Cardiac muscle cell (in vitro differentiated cells and primary cell): ENCODE results near the gene COL5A1. TPM values are rescaled to one million over a fixed set of nuclear protein-coding genes. Genes with fewer than 3 reads are reported as not detected.

Experiments
- DNase-seq, 2 donors: peaks; one replicate each; pipeline versions ENCODE4 v3.0.0 to v3.0.0-alpha.2; 2010 to 2017; ENCODE audit warnings: low read depth in 1 of 2, low spot score in 1 of 2
- H3K27ac ChIP-seq: fragments of 200-600 bp; sonication (generic); 2 replicates; pipeline ENCODE4 v1.5.1; 2016
- H3K27me3 ChIP-seq: fragments of 200-600 bp; sonication (generic); 2 replicates; pipeline ENCODE4 v1.6.0; 2016; ENCODE audit warnings: control low read depth
- H3K36me3 ChIP-seq: fragments of 200-600 bp; sonication (generic); 2 replicates; pipeline ENCODE4 v1.5.1; 2016; ENCODE audit warnings: control low read depth
- H3K4me1 ChIP-seq: fragments of 200-600 bp; sonication (generic); 2 replicates; pipeline ENCODE4 v1.8.1; 2017; ENCODE audit warnings: low read depth, mild to moderate bottlenecking, mixed run types
- H3K4me3 ChIP-seq: fragments of 200-600 bp; sonication (generic); 2 replicates; pipeline ENCODE4 v1.5.1; 2016; ENCODE audit warnings: mild to moderate bottlenecking
- H3K9me3 ChIP-seq: fragments of 200-600 bp; sonication (generic); 2 replicates; pipeline ENCODE4 v1.5.1; 2017; ENCODE audit warnings: low read depth, mild to moderate bottlenecking, control low read depth
- polyA plus RNA-seq: library from polyadenylated mRNA; unstranded; fragments of >200 nt; fragmentation: Nextera tagmentation; extraction: Ambion mirVana; gene quantifications from 2 replicates; pipeline ENCODE4 v1.2.1, GENCODE V29; 2016
- total RNA-seq: library from RNA; depleted of rRNA; stranded (reverse); fragments of >200 nt; gene quantifications from 2 replicates; pipeline ENCODE4 v1.2.3, GENCODE V29; 2016
- TF ChIP-seq, protein P1 (sequence below): IDR thresholded peaks from 2 replicates; pipeline ENCODE4 v1.5.1; 2012; ENCODE audit warnings: low read depth, mild to moderate bottlenecking, low read length

Gene COL5A1
- total and polyA plus RNA-seq, 2 experiments from 2014 or later: 34.5 to 129 TPM

DNA sequence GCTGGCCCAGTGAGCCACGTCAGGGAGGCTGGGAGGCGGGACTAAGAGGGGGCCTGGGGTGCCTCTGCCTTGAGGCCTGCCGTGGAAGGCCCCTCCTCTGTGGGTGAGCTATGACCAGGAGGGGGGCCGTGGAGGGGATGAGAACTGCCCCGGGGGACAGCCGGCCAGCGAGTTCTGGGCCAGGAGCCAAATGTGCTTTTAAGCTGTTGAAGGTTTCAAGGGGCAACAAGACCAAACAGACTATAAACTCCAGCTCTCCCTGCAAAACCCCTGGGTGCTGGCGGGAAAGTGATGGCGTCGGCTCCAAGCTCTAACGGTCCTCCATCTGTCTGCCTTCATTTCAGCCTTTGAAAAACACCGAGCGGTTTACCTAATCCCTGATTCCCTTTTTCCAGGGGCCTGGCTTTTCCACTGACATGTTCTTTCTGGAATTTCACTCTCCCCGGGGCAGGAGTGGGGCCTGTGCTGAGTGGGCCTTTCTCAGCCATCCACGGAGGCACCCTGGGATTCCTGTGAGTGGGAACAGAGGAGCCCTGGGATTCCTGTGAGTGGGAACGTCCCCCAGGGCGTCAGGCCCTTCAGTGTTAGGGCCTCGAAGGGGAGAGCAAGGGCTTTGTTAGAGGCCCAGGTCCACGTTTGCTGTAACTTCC lies 65.6 kb downstream of the COL5A1 start:
- Histone ChIP-seq H3K27me3 (no peaks in the 10 kb centered on the region), H3K36me3 (no peaks in the 10 kb centered on the region), H3K27ac (peak overlapping the region; percentile 91), H3K4me1 (peaks cover 25% of the 10 kb centered on the region), H3K4me3 (no peak overlapping the region), H3K9me3 (no peaks in the 10 kb centered on the region)
- TF ChIP-seq, protein P1, sequence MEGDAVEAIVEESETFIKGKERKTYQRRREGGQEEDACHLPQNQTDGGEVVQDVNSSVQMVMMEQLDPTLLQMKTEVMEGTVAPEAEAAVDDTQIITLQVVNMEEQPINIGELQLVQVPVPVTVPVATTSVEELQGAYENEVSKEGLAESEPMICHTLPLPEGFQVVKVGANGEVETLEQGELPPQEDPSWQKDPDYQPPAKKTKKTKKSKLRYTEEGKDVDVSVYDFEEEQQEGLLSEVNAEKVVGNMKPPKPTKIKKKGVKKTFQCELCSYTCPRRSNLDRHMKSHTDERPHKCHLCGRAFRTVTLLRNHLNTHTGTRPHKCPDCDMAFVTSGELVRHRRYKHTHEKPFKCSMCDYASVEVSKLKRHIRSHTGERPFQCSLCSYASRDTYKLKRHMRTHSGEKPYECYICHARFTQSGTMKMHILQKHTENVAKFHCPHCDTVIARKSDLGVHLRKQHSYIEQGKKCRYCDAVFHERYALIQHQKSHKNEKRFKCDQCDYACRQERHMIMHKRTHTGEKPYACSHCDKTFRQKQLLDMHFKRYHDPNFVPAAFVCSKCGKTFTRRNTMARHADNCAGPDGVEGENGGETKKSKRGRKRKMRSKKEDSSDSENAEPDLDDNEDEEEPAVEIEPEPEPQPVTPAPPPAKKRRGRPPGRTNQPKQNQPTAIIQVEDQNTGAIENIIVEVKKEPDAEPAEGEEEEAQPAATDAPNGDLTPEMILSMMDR: no peak
- DNase-seq: peak; percentile 93 to 94

DNA sequence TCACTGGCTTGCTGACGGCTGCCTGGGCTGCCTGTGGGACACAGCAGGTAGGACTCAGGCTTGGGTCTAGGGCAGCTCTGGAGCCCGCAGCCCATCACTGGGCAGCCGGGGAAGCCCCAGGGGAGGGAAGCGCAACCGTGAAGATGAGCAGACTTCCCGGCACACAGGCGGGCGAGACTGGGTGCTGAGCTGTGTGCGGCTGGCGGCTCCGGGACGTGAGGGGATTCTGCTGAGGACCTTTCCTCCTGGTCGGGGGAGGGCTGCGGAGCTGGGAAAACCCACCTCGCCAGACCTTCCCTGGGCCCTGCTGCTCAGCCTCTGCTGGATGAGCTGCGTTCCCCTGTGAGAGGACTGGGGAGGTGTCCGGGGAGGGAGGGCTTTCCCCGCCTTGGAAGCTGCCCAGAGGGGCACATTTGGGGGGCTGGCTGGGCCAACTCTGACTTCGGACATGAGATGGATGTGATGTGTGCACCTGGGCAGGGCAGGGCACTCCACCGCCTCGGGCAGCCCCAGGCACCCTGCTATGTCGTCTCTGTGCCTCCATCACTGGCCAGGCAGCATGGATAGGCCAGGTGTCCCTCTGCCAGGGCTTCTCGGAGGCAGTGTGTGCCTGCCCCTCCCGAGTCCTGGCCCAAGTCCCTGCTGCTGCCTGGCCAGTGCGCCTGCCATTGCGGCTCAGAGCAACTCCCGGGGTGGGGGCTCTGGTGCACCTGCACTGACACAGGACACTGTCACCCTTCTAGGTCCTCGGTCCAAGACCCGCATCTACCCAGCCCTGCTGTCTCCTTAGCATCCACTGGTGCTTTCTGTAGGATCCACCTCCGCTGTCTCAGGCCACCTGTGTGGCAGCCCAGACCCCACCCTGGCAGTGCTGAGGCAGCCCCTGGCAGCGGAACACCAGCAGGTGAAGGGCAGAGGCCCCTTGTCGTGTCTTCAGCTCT lies 66.4 kb downstream of the COL5A1 start:
- TF ChIP-seq, protein P1: no peak
- no peaks in the 10 kb centered on the region for H3K36me3 ChIP-seq
- H3K4me1 ChIP-seq: peaks cover 25% of the 10 kb centered on the region
- H3K9me3 ChIP-seq: no peaks in the 10 kb centered on the region
- DNase-seq: no peak
- no peaks in the 10 kb centered on the region for H3K27me3 ChIP-seq
- peak overlapping the region; percentile 91 for H3K27ac ChIP-seq
- H3K4me3 ChIP-seq: no peak overlapping the region

DNA sequence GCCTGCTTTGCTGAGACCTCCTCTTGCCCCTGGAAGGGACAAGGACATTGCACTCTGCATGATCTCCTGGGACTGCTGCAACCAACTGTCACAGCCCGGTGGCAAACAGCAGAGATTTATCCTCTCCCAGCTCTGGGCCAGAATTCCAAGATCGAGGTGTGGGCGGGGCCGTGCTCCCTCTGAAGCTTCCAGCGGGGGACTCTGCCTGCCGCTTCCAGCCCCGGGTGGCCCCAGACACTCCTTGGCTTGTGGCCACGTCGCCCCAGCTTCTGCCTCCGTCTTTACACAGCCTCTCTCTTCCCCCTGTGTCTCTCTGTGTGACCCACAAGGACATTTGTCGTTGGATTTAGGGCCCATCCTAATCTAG lies 67.1 kb downstream of the COL5A1 start:
- no peak for DNase-seq
- Histone ChIP-seq H3K4me3 (no peak overlapping the region), H3K27ac (peak overlapping the region; percentile 91), H3K36me3 (no peaks in the 10 kb centered on the region), H3K9me3 (no peaks in the 10 kb centered on the region), H3K4me1 (peaks cover 25% of the 10 kb centered on the region), H3K27me3 (no peaks in the 10 kb centered on the region)
- TF ChIP-seq, protein P1: no peak

DNA sequence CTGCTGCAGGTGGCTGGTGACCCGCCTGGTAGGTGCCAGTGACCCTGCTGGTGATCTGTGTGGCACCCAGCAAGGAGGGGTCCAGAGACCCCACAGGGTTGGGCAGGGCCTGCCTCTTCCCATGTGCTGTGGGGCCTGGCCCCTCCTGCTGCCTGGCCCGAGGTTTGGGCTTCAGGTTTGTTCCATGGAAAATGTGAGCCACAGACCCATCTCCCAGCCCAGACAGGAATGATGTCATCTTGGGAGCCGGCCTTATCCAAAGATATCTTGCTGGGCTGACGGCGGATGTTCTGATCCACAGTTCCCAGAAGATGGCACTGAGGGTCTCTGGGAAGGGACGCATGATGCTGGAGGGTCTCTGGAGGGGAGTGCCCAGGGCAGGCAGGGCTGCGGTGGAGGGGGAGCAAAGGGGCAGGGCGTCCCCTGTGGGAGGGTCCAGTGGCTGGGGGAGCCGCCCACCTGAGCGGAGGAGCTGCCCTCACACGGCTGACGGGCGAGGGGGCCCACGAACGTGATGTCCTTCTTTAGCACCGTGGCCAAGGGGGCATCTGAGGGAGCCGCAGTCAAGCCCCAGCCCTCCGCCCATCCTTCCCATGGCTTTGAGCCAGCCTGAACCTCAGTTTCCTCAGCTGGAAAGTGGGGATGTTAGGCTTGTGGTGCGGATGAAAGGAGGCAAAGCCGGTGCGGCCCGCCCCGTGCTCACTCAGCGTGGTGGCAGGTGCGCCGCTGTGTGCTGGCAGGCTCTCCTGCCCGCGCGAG lies 68.1 kb downstream of the COL5A1 start:
- no peak overlapping the region for H3K4me3 ChIP-seq
- DNase-seq: peak in 1 of 2 donors; percentile 71
- H3K27me3 ChIP-seq: no peaks in the 10 kb centered on the region
- H3K4me1 ChIP-seq: peaks cover 25% of the 10 kb centered on the region
- H3K9me3 ChIP-seq: no peaks in the 10 kb centered on the region
- TF ChIP-seq, protein P1: no peak
- H3K36me3 ChIP-seq: no peaks in the 10 kb centered on the region
- H3K27ac ChIP-seq: no peak overlapping the region

DNA sequence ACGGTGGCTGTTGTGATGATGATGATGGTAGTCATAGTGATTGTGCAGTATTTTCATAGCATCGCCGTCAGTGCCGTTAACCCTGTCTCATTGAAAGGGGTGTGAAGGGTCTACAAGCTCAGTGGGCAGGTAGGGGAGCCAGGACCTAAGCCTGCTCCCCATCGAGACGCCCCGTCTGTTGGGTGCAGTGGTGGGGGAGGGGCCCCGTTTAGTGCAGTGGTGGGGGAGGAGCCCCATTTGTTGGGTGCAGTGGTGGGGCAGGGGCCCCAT lies 68.6 kb downstream of the COL5A1 start:
- peaks cover 25% of the 10 kb centered on the region for H3K4me1 ChIP-seq
- no peaks in the 10 kb centered on the region for H3K27me3 ChIP-seq
- H3K4me3 ChIP-seq: no peak overlapping the region
- no peaks in the 10 kb centered on the region for H3K9me3 ChIP-seq
- TF ChIP-seq, protein P1: no peak
- DNase-seq: no peak
- H3K27ac ChIP-seq: no peak overlapping the region
- no peaks in the 10 kb centered on the region for H3K36me3 ChIP-seq
